Activated naive CD4-positive, alpha-beta T cell (primary cell): ENCODE measurements around the gene CREBBP.

ENCODE experiments used
- DNase-seq, 4 experiments: peaks; one replicate each; lab custom pipeline; 2025; lab: John Stamatoyannopoulos, UW

The CREBBP gene

GRCh38 chr16:3856367-3857141 lies 24.0 kb downstream of the CREBBP start:
- DNase-seq: no peak

- DNase-seq: no peak
Measured at GRCh38 chr16:3854750-3855541, 25.6 kb downstream of the CREBBP start.

- no peak for DNase-seq
Measured at GRCh38 chr16:3850544-3850899, 30.0 kb downstream of the CREBBP start.

- DNase-seq: no peak
Measured at GRCh38 chr16:3849751-3850543, 30.6 kb downstream of the CREBBP start.

- no peak for DNase-seq
Measured at GRCh38 chr16:3846595-3847091, 33.9 kb downstream of the CREBBP start.

- DNase-seq: no peak
Measured at GRCh38 chr16:3846087-3846486, 34.4 kb downstream of the CREBBP start.

GRCh38 chr16:3842994-3843393 lies 37.5 kb downstream of the CREBBP start:
- no peak for DNase-seq

GRCh38 chr16:3841729-3842508 lies 38.6 kb downstream of the CREBBP start:
- DNase-seq: no peak

- DNase-seq: no peak
Measured at GRCh38 chr16:3839402-3840184, 40.9 kb downstream of the CREBBP start.

- DNase-seq: no peak
Measured at GRCh38 chr16:3838600-3839401, 41.7 kb downstream of the CREBBP start.

GRCh38 chr16:3837851-3838586 lies 42.5 kb downstream of the CREBBP start:
- DNase-seq: no peak

GRCh38 chr16:3836641-3837040 lies 43.9 kb downstream of the CREBBP start:
- no peak for DNase-seq

GRCh38 chr16:3835089-3835602 lies 45.4 kb downstream of the CREBBP start:
- DNase-seq: no peak

- DNase-seq: no peak
Measured at GRCh38 chr16:3832668-3833067, 47.8 kb downstream of the CREBBP start.

GRCh38 chr16:3830625-3831254 lies 49.8 kb downstream of the CREBBP start:
- no peak for DNase-seq

- DNase-seq: no peak
Measured at GRCh38 chr16:3829631-3830536, 50.6 kb downstream of the CREBBP start.

- DNase-seq: no peak
Measured at GRCh38 chr16:3825940-3826339, 54.6 kb downstream of the CREBBP start.
